Measurements from ENCODE around the gene APOA5. TPM values are rescaled to one million over a fixed set of nuclear protein-coding genes. Genes with fewer than 3 reads are reported as not detected.

APOA5 gene
- total and polyA plus RNA-seq, 2 of the 13 experiments (the other 11 are each of a cell fraction or from before 2014, with no cell fraction given), result 44.0 to 49.1 TPM

DNA sequence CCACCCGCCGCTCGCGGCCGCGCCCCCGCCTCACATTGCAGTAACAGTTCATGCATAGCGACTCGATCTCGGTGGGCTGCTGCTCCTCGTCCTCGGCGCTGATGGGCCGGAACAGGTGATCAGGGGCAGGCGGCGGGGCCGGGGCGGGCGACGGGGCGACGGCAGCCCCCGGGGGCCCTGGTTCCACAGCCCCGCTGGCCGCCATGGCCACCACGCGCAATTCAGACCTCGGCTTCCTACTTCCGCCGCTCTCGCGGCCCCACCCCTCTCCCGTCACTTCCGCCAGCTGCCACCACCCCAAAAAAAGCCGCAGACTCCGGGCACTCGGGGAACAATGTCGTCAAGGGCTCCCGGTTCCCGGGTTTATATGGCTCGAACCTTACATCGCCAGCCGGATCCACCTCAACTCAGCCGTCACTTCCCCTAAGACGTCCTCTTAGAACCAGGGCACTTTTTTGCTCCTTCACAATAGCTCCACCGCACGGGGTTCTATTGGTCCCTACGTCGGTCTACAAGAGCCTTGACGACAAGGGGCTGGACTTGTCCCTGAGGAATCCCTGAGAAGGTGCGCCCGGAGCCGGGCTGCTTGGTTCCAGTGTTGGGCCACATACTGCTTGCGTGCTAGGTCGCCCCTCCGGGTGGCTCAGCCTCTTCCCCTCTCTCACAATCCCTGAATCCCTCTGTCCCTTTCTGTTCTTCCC, 3.7 kb downstream of the APOA5 start, which contains the start of gene ZPR1 (continued):
- TF ChIP-seq, protein P1, sequence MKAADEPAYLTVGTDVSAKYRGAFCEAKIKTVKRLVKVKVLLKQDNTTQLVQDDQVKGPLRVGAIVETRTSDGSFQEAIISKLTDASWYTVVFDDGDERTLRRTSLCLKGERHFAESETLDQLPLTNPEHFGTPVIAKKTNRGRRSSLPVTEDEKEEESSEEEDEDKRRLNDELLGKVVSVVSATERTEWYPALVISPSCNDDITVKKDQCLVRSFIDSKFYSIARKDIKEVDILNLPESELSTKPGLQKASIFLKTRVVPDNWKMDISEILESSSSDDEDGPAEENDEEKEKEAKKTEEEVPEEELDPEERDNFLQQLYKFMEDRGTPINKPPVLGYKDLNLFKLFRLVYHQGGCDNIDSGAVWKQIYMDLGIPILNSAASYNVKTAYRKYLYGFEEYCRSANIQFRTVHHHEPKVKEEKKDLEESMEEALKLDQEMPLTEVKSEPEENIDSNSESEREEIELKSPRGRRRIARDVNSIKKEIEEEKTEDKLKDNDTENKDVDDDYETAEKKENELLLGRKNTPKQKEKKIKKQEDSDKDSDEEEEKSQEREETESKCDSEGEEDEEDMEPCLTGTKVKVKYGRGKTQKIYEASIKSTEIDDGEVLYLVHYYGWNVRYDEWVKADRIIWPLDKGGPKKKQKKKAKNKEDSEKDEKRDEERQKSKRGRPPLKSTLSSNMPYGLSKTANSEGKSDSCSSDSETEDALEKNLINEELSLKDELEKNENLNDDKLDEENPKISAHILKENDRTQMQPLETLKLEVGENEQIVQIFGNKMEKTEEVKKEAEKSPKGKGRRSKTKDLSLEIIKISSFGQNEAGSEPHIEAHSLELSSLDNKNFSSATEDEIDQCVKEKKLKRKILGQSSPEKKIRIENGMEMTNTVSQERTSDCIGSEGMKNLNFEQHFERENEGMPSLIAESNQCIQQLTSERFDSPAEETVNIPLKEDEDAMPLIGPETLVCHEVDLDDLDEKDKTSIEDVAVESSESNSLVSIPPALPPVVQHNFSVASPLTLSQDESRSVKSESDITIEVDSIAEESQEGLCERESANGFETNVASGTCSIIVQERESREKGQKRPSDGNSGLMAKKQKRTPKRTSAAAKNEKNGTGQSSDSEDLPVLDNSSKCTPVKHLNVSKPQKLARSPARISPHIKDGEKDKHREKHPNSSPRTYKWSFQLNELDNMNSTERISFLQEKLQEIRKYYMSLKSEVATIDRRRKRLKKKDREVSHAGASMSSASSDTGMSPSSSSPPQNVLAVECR (CRISPR knock-in tag; IDR thresholded peaks at IDR 0.05; ENCODE audit: borderline replicate concordance), result peak; percentile 95
- no peak for TF ChIP-seq ZNF12 (CRISPR knock-in tag; IDR thresholded peaks at IDR 0.05)
- TF ChIP-seq ZFP36L1 (CRISPR knock-in tag; IDR thresholded peaks at IDR 0.05), result no peak
- TF ChIP-seq SALL2 (CRISPR knock-in tag; IDR thresholded peaks at IDR 0.05), result no peak
- no peak for TF ChIP-seq IKZF1 (IDR thresholded peaks at IDR 0.05)
- TF ChIP-seq ZNF205 (CRISPR knock-in tag; IDR thresholded peaks at IDR 0.05), result 0 out of 2 replicates have a peak, but pooled peaks have one; percentile 17
- TF ChIP-seq NRL (CRISPR knock-in tag; IDR thresholded peaks at IDR 0.05; ENCODE audit: borderline replicate concordance), result no peak
- TF ChIP-seq FOXC1 (CRISPR knock-in tag; IDR thresholded peaks at IDR 0.05; ENCODE audit: borderline replicate concordance), result peak; percentile 54; the same call in 1 of the 2 replicates
- no peak for TF ChIP-seq TRIM24 (CRISPR knock-in tag; IDR thresholded peaks at IDR 0.05)
- TF ChIP-seq NBN (conservative IDR thresholded peaks at IDR 0.05), result no peak
- no peak for TF ChIP-seq PCBP1 (IDR thresholded peaks at IDR 0.05; ENCODE audit: borderline replicate concordance, low read depth, low read length)
- no peak for TF ChIP-seq SMAD9 (CRISPR knock-in tag; IDR thresholded peaks at IDR 0.05)
- TF ChIP-seq NFE2 (CRISPR knock-in tag; IDR thresholded peaks at IDR 0.05), result no peak
- no peak for TF ChIP-seq HNRNPL (IDR thresholded peaks at IDR 0.05; ENCODE audit: low read depth, low read length)
- TF ChIP-seq ZSCAN12 (CRISPR knock-in tag; IDR thresholded peaks at IDR 0.05), result no peak
- no peak for TF ChIP-seq NONO (IDR thresholded peaks at IDR 0.05)
- TF ChIP-seq NONO (CRISPR knock-in tag; conservative IDR thresholded peaks at IDR 0.05), result peak; percentile 30; the same call in 1 of the 2 replicates
- no peak for TF ChIP-seq ZNF138 (CRISPR knock-in tag; IDR thresholded peaks at IDR 0.05; ENCODE audit: low read depth)
- no peak for TF ChIP-seq ZNF3 (CRISPR knock-in tag; IDR thresholded peaks at IDR 0.05)
- 0 out of 2 replicates have a peak, but pooled peaks have one; percentile 27 for TF ChIP-seq TGIF2 (CRISPR knock-in tag; IDR thresholded peaks at IDR 0.05)
- TF ChIP-seq MAFK (conservative IDR thresholded peaks at IDR 0.05 in 1 of 2, IDR thresholded peaks at IDR 0.05 in 1 of 2; ENCODE audit: low read length in 2 of 2), result no peak
- TF ChIP-seq ZFAT (CRISPR knock-in tag; conservative IDR thresholded peaks at IDR 0.05), result no peak
- TF ChIP-seq, protein P2, sequence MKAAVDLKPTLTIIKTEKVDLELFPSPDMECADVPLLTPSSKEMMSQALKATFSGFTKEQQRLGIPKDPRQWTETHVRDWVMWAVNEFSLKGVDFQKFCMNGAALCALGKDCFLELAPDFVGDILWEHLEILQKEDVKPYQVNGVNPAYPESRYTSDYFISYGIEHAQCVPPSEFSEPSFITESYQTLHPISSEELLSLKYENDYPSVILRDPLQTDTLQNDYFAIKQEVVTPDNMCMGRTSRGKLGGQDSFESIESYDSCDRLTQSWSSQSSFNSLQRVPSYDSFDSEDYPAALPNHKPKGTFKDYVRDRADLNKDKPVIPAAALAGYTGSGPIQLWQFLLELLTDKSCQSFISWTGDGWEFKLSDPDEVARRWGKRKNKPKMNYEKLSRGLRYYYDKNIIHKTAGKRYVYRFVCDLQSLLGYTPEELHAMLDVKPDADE (CRISPR knock-in tag; IDR thresholded peaks at IDR 0.05), result no peak
- TF ChIP-seq, protein P3, sequence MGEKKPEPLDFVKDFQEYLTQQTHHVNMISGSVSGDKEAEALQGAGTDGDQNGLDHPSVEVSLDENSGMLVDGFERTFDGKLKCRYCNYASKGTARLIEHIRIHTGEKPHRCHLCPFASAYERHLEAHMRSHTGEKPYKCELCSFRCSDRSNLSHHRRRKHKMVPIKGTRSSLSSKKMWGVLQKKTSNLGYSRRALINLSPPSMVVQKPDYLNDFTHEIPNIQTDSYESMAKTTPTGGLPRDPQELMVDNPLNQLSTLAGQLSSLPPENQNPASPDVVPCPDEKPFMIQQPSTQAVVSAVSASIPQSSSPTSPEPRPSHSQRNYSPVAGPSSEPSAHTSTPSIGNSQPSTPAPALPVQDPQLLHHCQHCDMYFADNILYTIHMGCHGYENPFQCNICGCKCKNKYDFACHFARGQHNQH (CRISPR knock-in tag; IDR thresholded peaks at IDR 0.05), result no peak
- no peak; the same call in 1 of the 2 replicates for TF ChIP-seq TARDBP (CRISPR knock-in tag; IDR thresholded peaks at IDR 0.05)
- TF ChIP-seq PPARG (CRISPR knock-in tag; conservative IDR thresholded peaks at IDR 0.05), result no peak
- TF ChIP-seq HOXA5 (CRISPR knock-in tag; IDR thresholded peaks at IDR 0.05), result no peak

Data from HepG2 (cell line).